Endothelial cell of umbilical vein (primary cell): Measurements from ENCODE around the gene PNPLA2. TPM values are rescaled to one million over a fixed set of nuclear protein-coding genes. Genes with fewer than 3 reads are reported as not detected.

Experiments used
- BruUV-seq: library from RNA; stranded (reverse); fragments of 400-500 nt; replicated peaks from 2 replicates; lab custom pipeline; 2021; lab: Mats Ljungman, UMichigan
- CTCF ChIA-PET: fragments of 300-600, 350-600 bp; sonication (Branson Sonifier 250); formaldehyde crosslinking; loops from one replicate; lab custom pipeline; 2021; ENCODE audit warnings: antibody characterized with exemption, inconsistent platforms; lab: Charles Lee
- POLR2A ChIA-PET: fragments of 300-600, 350-600 bp; sonication (Branson Sonifier 250); formaldehyde crosslinking; loops from one replicate; lab custom pipeline; 2021; ENCODE audit warnings: antibody characterized with exemption, inconsistent platforms; lab: Charles Lee
- DNase-seq: peaks from one replicate; pipeline ENCODE4 v3.0.0-alpha.2; 2011; ENCODE audit warnings: low read depth, low spot score
- FAIRE-seq: peaks from 2 replicates; lab custom pipeline; 2011; peaks lifted over from hg19 to GRCh38; lab: Jason Lieb, UNC
- H2AFZ ChIP-seq: 2 replicates; pipeline ENCODE4 v1.6.0; 2012; ENCODE audit warnings: low read depth, low read length, control low read depth, inconsistent platforms
- H3K27ac ChIP-seq: 2 replicates; pipeline ENCODE4 v1.5.1; 2011; ENCODE audit warnings: low read depth, mild to moderate bottlenecking, control low read depth, low read length, moderate library complexity; ENCODE audit not compliant: insufficient read depth
- H3K27me3 ChIP-seq, 2 experiments: 2 replicates each; pipeline versions ENCODE4 v1.6.0 to v1.6.1; 2011; ENCODE audit warnings: low read length in 2 of 2, mixed read lengths in 1 of 2; ENCODE audit not compliant: control insufficient read depth in 2 of 2, insufficient read depth in 2 of 2
- H3K36me3 ChIP-seq, 2 experiments: 2 replicates in 1 of 2; 3 replicates in 1 of 2; pipeline ENCODE4 v1.5.1; 2011; ENCODE audit warnings: low read length in 2 of 2, mild to moderate bottlenecking in 1 of 2, moderate library complexity in 1 of 2; ENCODE audit not compliant: control insufficient read depth in 2 of 2, insufficient read depth in 2 of 2; ENCODE audit errors: extremely low read depth in 1 of 2
- H3K4me1 ChIP-seq: 3 replicates; pipeline ENCODE4 v1.5.1; 2011; ENCODE audit warnings: mild to moderate bottlenecking, low read length; ENCODE audit not compliant: control insufficient read depth, insufficient read depth; ENCODE audit errors: extremely low read depth
- H3K4me2 ChIP-seq: 2 replicates; pipeline ENCODE4 v1.6.1; 2011; ENCODE audit warnings: low read length, control low read depth, mixed read lengths; ENCODE audit not compliant: insufficient read depth
- H3K4me3 ChIP-seq, 3 experiments: fragments of 200-600 bp in 1 of 3; sonication (generic), shearing (Covaris generic) in 1 of 3; replicated peaks in 1 of 3; 2 replicates each; pipeline ENCODE4 v1.5.1; 2011 to 2016; ENCODE audit warnings: control low read depth in 3 of 3, low read length in 3 of 3, mild to moderate bottlenecking in 2 of 3, inconsistent platforms in 1 of 3, low read depth in 1 of 3, moderate library complexity in 1 of 3; ENCODE audit not compliant: insufficient read depth in 1 of 3
- H3K79me2 ChIP-seq: 2 replicates; pipeline ENCODE4 v1.6.0; 2012; ENCODE audit warnings: low read length, inconsistent platforms; ENCODE audit not compliant: control insufficient read depth, insufficient read depth
- H3K9ac ChIP-seq: replicated peaks from 2 replicates; pipeline ENCODE3; 2011; ENCODE audit warnings: low read length, control low read depth; ENCODE audit not compliant: insufficient read depth; ENCODE audit errors: extremely low read depth
- H3K9me1 ChIP-seq: replicated peaks from 3 replicates; pipeline ENCODE4 v1.6.0; 2011; ENCODE audit warnings: mild to moderate bottlenecking, low read length; ENCODE audit not compliant: control insufficient read depth, insufficient read depth; ENCODE audit errors: extremely low read depth
- H3K9me3 ChIP-seq: replicated peaks from 2 replicates; pipeline ENCODE4 v1.5.1; 2012; ENCODE audit warnings: low read length, inconsistent platforms; ENCODE audit not compliant: control insufficient read depth, insufficient read depth
- H4K20me1 ChIP-seq: replicated peaks from 2 replicates; pipeline ENCODE3; 2011; ENCODE audit warnings: mild to moderate bottlenecking, low read length; ENCODE audit not compliant: control insufficient read depth, insufficient read depth; ENCODE audit errors: extremely low read depth
- CTCF ChIP-seq, 2 donors: IDR thresholded peaks; 1 replicate in 1 of 2; 2 replicates in 1 of 2; pipeline ENCODE4 v1.5.1; 2011; ENCODE audit warnings: low read length in 2 of 2, mild to moderate bottlenecking in 2 of 2, moderate library complexity in 2 of 2, control low read depth in 1 of 2, inconsistent platforms in 1 of 2, low read depth in 1 of 2; ENCODE audit not compliant: insufficient read depth in 1 of 2; ENCODE audit errors: extremely low read depth in 1 of 2
- EZH2 ChIP-seq: IDR thresholded peaks from 2 replicates; pipeline ENCODE4 v1.6.1; 2012; ENCODE audit warnings: borderline replicate concordance, low read depth, mild to moderate bottlenecking, moderate library complexity, low read length, inconsistent platforms; ENCODE audit not compliant: severe bottlenecking
- FOS ChIP-seq: IDR thresholded peaks from 2 replicates; pipeline ENCODE4 v1.6.1; 2011; ENCODE audit warnings: mild to moderate bottlenecking, low read length, moderate library complexity, borderline replicate concordance; ENCODE audit not compliant: insufficient read depth
- GATA2 ChIP-seq: IDR thresholded peaks from 2 replicates; pipeline ENCODE4 v1.7.0; 2011; ENCODE audit warnings: low read depth, mild to moderate bottlenecking, moderate library complexity, mixed read lengths, low read length; ENCODE audit not compliant: insufficient read length, insufficient read depth
- JUN ChIP-seq: IDR thresholded peaks from 2 replicates; pipeline ENCODE4 v1.6.1; 2011; ENCODE audit warnings: borderline replicate concordance, low read depth; ENCODE audit not compliant: insufficient read length, insufficient read depth
- MYC ChIP-seq: IDR thresholded peaks from one replicate; pipeline ENCODE4 v1.6.1; 2011; ENCODE audit warnings: mild to moderate bottlenecking, low read depth, low read length
- POLR2A ChIP-seq: IDR thresholded peaks from 2 replicates; pipeline ENCODE4 v1.6.1; 2012; ENCODE audit warnings: low read depth, mild to moderate bottlenecking, control low read depth, low read length
- POLR2AphosphoS5 ChIP-seq: IDR thresholded peaks from 2 replicates; pipeline ENCODE4 v1.6.1; 2012; ENCODE audit warnings: low read depth, mild to moderate bottlenecking, control low read depth, low read length, moderate library complexity; ENCODE audit not compliant: insufficient read depth
- dilution Hi-C: fragments of 300-500 bp; cut with MboI; formaldehyde crosslinking; loops from one replicate; pipeline ENCODE4 v1.15.0; 2019; ENCODE audit warnings: low sequenced_read_pairs; ENCODE audit not compliant: extremely low pct_ligation_motif_present
- intact Hi-C: fragments of 100-400 bp; cut with micrococcal nuclease; formaldehyde crosslinking; loops from one replicate; pipeline ENCODE4 v1.10.0; 2022
- polyA plus RNA-seq, 4 experiments: library from polyadenylated mRNA; depleted of rRNA in 3 of 4; stranded (reverse) in 3 of 4; unstranded in 1 of 4; fragments of >200 nt; gene quantifications; 2 replicates each; pipeline versions ENCODE4 v1.2.1 to v1.2.3, GENCODE V29; 2011 to 2012; ENCODE audit warnings: missing spikeins in 1 of 4
- total RNA-seq: library from RNA; stranded (reverse); gene quantifications from 2 replicates; pipeline ENCODE4 v1.2.3, GENCODE V29; 2021
- TF ChIP-seq, protein P1 (sequence below): IDR thresholded peaks from 2 replicates; pipeline ENCODE4 v1.6.1; 2011; ENCODE audit not compliant: insufficient read depth, insufficient read length

Gene PNPLA2
- total and polyA plus RNA-seq, 2 donors (not counting 3 experiments of a cell fraction or from before 2014, with no cell fraction given) = 73.1 to 75.6 TPM

DNA sequence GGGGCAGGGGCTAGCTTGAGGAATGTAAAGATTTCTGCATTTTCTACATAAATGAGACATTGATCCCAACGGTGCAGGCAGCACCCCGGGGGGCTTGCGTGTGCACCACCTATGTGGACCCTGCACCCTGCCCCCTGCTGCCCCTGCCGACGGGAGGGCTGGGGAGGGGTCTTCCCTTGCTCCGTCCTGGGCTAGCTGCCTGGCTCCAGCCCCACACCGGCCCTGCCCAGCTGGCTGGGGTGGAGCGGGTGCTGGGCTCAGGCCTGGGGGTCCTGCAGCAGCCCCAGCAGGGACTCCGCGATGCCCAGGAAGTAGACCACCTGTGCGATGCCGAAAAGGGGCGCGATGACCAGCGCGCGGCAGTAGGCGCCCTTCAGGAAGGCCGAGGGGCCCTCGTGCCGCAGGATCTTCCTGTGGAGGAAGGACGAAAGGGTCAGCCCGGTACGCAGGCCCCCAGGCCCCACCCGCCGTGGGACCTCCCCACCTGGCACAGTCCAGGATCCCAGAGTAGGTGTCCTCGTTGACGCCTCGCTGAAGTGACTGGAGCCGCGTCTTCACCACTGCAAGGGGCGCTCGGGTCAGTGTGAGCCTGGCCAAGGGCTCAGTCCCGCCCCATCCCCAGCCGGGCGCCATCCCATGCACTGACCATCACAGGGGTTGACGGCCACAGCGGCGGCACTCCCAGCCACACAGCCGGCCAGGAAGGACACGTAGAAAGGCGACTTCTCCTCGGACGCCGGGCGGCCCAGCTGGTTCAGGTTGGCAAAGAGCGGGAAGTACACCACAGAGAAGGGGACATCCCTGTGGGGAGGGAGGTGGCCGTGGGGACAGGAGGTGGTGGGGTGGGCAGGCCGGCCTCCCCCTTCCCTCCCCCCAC lies 26.8 kb upstream of the PNPLA2 start:
- CTCF ChIA-PET = no interaction called here
- dilution Hi-C loops = no loop called here

More for the DNA sequence above, 26.8 kb upstream of the PNPLA2 start:
- Histone ChIP-seq H3K27me3 (no peaks in the 10 kb centered on the region), H3K36me3 (no peaks in the 10 kb centered on the region), H2AFZ (no peak overlapping the region), H3K9me3 (no peaks in the 10 kb centered on the region), H3K4me3 (no peak overlapping the region), H3K27ac (no peak overlapping the region), H3K9ac (no peak overlapping the region), H4K20me1 (no peaks in the 10 kb centered on the region), H3K4me2 (no peak overlapping the region), H3K4me1 (peaks cover 11% of the 10 kb centered on the region), H3K9me1 (no peaks in the 10 kb centered on the region), H3K79me2 (peaks cover 11% of the 10 kb centered on the region)
- TF ChIP-seq FOS = no peak
- TF ChIP-seq, protein P1, sequence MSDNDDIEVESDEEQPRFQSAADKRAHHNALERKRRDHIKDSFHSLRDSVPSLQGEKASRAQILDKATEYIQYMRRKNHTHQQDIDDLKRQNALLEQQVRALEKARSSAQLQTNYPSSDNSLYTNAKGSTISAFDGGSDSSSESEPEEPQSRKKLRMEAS = no peak
- no peak for TF ChIP-seq POLR2A
- no peak for TF ChIP-seq GATA2
- no peak for TF ChIP-seq CTCF (IDR thresholded peaks at IDR 0.05; ENCODE audit: extremely low read depth in 1 of 2, insufficient read depth in 1 of 2, low read depth in 1 of 2, low read length in 2 of 2)
- no peak for TF ChIP-seq MYC
- TF ChIP-seq EZH2 = no peak
- no peak for TF ChIP-seq POLR2AphosphoS5
- TF ChIP-seq JUN = no peak
- no TSS peak for BruUV-seq
- POLR2A ChIA-PET = no interaction called here
- intact Hi-C loops = no loop called here
- FAIRE-seq = no peak
- no peak for DNase-seq
